ENCODE results near the gene TDRD7. TPM values are rescaled to one million over a fixed set of nuclear protein-coding genes. Genes with fewer than 3 reads are reported as not detected.

TDRD7 gene
- total RNA-seq, 2 experiments from 2014 or later: 13.8 to 14.5 TPM

DNA sequence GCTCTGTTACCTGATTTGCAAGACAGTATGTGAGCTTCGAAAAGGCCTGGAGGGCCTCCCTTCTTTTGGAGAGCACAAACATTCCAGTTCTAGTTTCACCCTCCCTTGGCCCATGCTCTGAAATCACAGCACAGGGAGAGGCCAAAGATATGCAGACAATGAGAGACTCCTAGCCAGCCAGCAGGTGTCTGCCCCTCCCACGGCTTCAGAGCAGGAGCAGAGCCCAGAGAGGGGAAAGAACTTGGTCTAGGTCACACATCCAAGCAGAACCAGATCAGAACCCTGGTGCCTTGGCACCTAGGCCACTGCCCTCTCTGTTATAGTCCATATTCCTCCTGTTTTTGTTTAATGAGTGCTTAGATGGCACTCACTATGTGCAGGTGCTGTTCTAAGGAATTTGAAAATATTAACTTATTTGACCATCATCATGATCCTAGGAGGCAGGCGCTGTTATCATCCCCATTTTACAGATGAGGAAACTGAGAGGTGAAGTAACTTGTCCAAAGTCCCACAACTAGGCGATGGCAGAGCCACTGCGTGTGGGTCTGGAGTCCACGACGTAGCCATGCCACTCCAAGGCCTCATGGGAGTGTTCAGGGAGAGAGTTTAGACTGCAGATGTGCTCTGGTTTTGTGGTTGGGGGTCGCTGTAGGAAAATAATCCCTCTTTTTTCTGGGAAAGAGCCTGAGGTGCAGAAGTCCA lies 116.8 kb downstream of the TDRD7 start:
- Mint-ChIP-seq H3K27ac (no peak overlapping the region), H3K27me3 (peaks cover 10% of the 10 kb centered on the region), H3K36me3 (no peaks in the 10 kb centered on the region), H3K4me3 (no peak overlapping the region), H3K4me1 (no peaks in the 10 kb centered on the region), H3K9me3 (no peaks in the 10 kb centered on the region)
- ATAC-seq (ENCODE audit: low read depth): no peak
- no peak for DNase-seq
- POLR2A ChIA-PET: no interaction called here

DNA sequence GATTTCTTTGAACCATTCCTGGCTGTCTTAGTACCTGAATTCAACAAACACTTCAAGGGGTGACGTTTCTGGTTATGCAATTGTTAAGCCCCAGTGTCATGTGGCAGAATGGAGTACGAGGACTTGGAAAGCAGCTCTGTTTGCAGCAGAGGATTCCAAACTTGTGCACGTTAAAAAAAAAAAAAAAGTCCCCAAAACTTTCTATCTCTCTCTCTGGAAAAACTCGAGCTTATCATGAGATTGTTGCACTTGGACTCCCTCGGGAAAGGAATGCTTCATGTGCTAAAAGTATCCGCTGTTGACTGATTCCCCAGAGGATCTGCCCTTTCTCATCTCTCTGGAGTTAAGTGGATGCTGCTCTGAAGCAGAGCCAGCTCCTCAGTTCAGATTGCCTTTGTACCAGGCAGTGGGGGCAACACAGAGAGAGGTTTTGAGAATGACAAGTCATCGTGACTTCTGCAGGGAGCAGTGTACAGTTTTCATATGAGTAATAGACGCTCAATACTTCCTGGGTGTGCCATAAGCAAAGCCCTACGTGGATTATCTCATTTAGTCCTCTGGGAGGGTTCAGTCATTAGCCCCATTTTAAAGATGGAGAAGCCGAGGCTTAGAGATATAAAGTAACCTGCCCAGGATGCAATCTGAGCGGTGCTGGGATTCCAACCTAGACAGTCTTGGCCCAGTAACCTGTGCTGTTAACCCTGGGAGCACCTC lies 117.6 kb downstream of the TDRD7 start:
- H3K27me3 Mint-ChIP-seq: peaks cover 9% of the 10 kb centered on the region
- POLR2A ChIA-PET: no interaction called here

DNA sequence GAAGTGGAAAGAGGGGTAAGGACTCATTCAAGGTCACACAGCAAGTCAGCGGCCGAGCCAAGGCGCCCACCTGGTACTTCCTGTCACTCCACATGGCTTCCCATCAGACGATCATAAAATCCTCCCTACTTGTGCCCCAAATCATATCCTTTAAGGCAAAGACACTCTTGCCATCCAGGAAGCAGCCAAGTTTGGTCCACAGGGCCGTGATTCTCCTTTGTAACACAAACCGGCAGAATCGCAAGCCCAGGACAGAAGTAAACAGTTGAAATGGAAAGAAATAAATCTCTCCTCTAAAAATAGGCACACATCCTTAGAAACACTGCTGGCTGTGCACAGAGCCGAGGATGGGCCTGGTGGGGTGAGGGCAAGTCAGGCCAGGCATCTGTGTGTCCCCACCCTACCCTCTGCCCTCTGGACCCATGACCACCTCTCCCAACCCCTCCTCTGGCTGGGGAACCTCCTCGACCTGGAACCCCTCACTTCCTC lies 120.0 kb downstream of the TDRD7 start:
- peaks cover 14% of the 10 kb centered on the region for H3K27me3 Mint-ChIP-seq
- no peaks in the 10 kb centered on the region for H3K9me3 Mint-ChIP-seq
- H3K4me3 Mint-ChIP-seq: no peak overlapping the region
- H3K4me1 Mint-ChIP-seq: no peaks in the 10 kb centered on the region
- no peak for ATAC-seq (ENCODE audit: low read depth)
- H3K27ac Mint-ChIP-seq: no peak overlapping the region
- no peaks in the 10 kb centered on the region for H3K36me3 Mint-ChIP-seq
- no peak for DNase-seq
- POLR2A ChIA-PET: no interaction called here

More for the DNA sequence above, 117.6 kb downstream of the TDRD7 start:
- H3K4me3 Mint-ChIP-seq: no peak overlapping the region
- no peaks in the 10 kb centered on the region for H3K9me3 Mint-ChIP-seq
- DNase-seq (no peak), ATAC-seq (ENCODE audit: low read depth) (no peak)
- no peaks in the 10 kb centered on the region for H3K4me1 Mint-ChIP-seq
- no peaks in the 10 kb centered on the region for H3K36me3 Mint-ChIP-seq
- no peak overlapping the region for H3K27ac Mint-ChIP-seq

DNA sequence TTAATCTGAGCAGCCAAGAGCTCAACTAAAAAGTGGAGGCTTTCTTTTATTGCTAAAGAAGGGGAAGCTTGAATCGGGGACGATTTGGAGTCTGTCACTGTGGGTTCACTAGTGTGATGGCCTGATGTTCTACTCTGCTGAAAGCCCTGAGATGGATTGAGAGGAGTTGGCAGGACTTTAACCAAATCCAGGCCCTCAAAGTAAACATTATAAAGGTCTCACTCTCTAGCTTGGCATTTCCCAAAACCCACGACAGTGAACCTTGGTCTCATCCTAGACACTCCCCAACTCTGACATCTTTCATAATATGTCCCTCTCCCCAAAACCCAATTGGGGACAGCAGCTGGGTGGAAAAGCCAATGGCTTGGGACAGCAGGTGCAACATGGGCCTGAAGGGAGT lies 122.3 kb downstream of the TDRD7 start:
- ATAC-seq (ENCODE audit: low read depth) (no peak), DNase-seq (no peak)
- H3K4me3 Mint-ChIP-seq: no peak overlapping the region
- H3K27ac Mint-ChIP-seq: no peak overlapping the region
- peaks cover 31% of the 10 kb centered on the region for H3K27me3 Mint-ChIP-seq
- POLR2A ChIA-PET: no interaction called here
- no peaks in the 10 kb centered on the region for H3K4me1 Mint-ChIP-seq
- H3K36me3 Mint-ChIP-seq: no peaks in the 10 kb centered on the region
- no peaks in the 10 kb centered on the region for H3K9me3 Mint-ChIP-seq

DNA sequence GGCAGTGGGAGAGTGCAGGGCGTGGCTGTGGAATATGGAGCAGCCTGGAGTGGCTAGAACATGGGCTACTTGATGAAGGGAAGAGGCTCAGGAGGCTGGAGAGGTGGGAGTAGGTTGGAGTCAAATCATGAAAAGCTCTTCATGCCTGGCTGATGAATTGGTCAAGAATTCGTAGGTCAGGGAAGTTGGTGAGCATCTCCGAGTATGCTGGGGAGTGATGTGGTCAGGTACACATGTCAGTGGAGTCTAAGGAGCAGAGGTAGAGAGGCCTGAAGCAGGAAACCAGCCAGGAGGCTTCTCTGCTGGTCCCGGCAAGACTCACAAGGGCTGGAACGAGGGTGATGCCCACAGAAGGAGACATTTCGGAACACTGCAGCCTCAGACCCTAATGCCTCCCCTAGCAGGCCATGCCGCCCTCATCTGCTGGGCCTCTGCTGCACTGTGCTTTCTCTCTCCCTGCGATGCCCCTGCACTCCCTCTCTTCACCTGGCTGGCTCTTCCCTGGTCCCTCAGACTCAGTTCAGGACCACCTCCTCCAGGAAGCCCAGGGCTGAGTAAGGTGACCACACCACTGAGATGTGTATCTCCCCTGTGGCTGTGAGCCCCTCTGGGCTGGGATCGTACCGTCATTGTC lies 123.2 kb downstream of the TDRD7 start:
- Mint-ChIP-seq H3K4me3 (no peak overlapping the region), H3K9me3 (no peaks in the 10 kb centered on the region), H3K27me3 (peaks cover 32% of the 10 kb centered on the region), H3K4me1 (no peaks in the 10 kb centered on the region), H3K27ac (no peak overlapping the region), H3K36me3 (no peaks in the 10 kb centered on the region)
- ATAC-seq (ENCODE audit: low read depth): no peak
- no peak for DNase-seq
- POLR2A ChIA-PET: no interaction called here

DNA sequence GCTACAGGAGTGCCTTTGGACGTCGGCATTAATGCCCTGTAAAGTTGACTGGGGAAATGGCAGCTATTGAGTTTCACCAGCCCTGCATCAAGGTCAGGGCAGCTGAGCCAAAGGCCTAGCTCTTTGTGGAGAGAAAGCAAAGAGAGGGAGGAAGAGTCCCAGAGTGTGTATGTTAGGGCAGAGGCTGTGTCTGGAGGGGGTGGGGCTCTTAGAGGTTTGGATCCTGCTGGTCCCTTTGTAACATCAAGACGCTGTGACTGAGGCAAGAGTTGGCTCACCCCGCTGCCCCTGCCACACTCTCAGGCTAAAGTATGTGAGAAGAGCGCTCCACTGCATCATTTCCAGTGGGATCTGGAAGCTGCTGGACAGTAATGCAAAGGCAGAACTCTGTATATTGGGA lies 123.9 kb downstream of the TDRD7 start:
- H3K27ac Mint-ChIP-seq: no peak overlapping the region
- H3K4me3 Mint-ChIP-seq: no peak overlapping the region
- H3K27me3 Mint-ChIP-seq: peaks cover 36% of the 10 kb centered on the region
- POLR2A ChIA-PET: no interaction called here
- no peaks in the 10 kb centered on the region for H3K36me3 Mint-ChIP-seq
- ATAC-seq (ENCODE audit: low read depth): no peak
- no peak for DNase-seq
- H3K4me1 Mint-ChIP-seq: no peaks in the 10 kb centered on the region
- H3K9me3 Mint-ChIP-seq: no peaks in the 10 kb centered on the region

DNA sequence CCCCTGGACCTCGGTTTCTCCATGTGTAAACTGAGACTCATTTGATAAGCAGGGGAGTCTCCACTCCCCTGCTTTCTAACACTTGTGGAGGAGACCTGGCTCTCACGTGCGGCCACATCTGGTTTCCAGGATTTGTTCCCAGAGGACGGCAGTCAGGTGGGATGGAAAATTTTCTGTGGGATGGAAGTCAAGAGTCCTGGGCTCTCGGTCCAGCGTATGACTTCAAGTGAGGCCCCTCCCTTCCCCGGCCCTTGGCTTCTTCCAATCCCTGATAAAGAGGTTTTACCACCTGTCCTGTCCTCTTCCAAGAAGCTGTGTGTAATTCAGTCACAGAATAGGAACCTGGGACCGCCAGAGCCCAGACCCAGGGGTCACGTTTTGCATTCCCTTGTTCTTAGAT lies 124.6 kb downstream of the TDRD7 start:
- Mint-ChIP-seq H3K4me3 (no peak overlapping the region), H3K36me3 (no peaks in the 10 kb centered on the region), H3K4me1 (no peaks in the 10 kb centered on the region), H3K9me3 (no peaks in the 10 kb centered on the region), H3K27ac (no peak overlapping the region), H3K27me3 (peaks cover 36% of the 10 kb centered on the region)
- no peak for DNase-seq
- POLR2A ChIA-PET: no interaction called here
- ATAC-seq (ENCODE audit: low read depth): no peak

DNA sequence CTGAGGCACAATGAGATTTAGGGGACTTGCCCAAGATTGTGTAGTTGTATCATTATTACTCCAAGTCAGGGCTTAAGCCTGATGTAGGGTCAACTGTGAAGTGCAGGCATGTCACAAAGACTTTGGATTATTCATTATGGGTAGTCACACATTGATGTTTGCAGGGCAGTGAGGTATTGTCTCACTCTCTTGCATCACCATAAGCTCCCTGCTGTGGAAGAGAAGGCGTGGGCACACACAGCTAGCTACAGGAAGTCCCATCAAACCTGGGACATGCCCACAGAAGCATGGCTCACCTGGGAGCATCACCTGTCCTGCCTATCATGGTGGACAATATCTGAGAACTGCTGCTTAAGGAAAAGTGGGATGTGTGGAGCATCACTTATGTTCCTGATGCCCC lies 131.7 kb downstream of the TDRD7 start:
- no peak overlapping the region for H3K27ac Mint-ChIP-seq
- no peaks in the 10 kb centered on the region for H3K4me1 Mint-ChIP-seq
- POLR2A ChIA-PET: no interaction called here
- ATAC-seq (ENCODE audit: low read depth) (no peak), DNase-seq (no peak)
- peaks cover 21% of the 10 kb centered on the region for H3K27me3 Mint-ChIP-seq
- H3K9me3 Mint-ChIP-seq: no peaks in the 10 kb centered on the region
- no peak overlapping the region for H3K4me3 Mint-ChIP-seq
- H3K36me3 Mint-ChIP-seq: no peaks in the 10 kb centered on the region

DNA sequence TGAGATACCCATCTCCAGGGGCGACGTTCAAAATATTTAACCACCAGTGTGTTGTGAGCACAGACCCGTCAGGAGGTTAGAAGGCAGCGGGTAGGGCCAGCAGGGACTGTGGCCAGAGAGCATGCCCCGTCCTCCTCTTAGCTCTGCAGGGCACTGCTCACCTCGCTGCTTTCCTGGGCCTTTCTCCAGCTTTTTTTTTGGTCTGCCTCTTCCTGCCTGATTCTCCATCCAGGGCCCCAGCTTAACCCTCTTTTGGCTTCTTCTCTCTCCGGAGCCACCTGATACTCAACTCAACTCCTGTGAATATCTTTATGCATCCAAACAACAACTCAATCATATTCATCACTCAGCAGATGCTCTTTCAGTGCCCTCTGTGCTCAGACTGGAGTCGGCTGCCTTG lies 133.6 kb downstream of the TDRD7 start:
- H3K27ac Mint-ChIP-seq: no peak overlapping the region
- H3K27me3 Mint-ChIP-seq: peaks cover 18% of the 10 kb centered on the region
- H3K4me1 Mint-ChIP-seq: no peaks in the 10 kb centered on the region
- H3K4me3 Mint-ChIP-seq: no peak overlapping the region
- POLR2A ChIA-PET: no interaction called here
- ATAC-seq (ENCODE audit: low read depth): no peak
- DNase-seq: no peak
- H3K9me3 Mint-ChIP-seq: no peaks in the 10 kb centered on the region
- H3K36me3 Mint-ChIP-seq: no peaks in the 10 kb centered on the region

Small RNA genes within 50 kb of the gene (microRNA-seq; reads per million reads assigned to microRNA genes)
- not detected for gene MIR1302-8

Other genes with a start within 250 kb of the TDRD7 start
- gene CCDC180, start 104.4 kb upstream of the TDRD7 start, total RNA-seq: 1 to 10 TPM; 5.8 to 7.8 TPM
- 1 to 10 TPM in 1 of 2 experiments, under 1 TPM in 1; 0.79 to 1.1 TPM for gene TMOD1, start 89.6 kb downstream of the TDRD7 start, total RNA-seq
- 10 to 100 TPM; 17.0 to 19.6 TPM for gene TSTD2, start 221.3 kb downstream of the TDRD7 start, total RNA-seq
- 10 to 100 TPM; 37.3 to 41.3 TPM for gene NCBP1, start 221.7 kb downstream of the TDRD7 start, total RNA-seq

All from activated naive CD8-positive, alpha-beta T cell treated with anti-CD3 and anti-CD28 coated beads, Interleukin-2, amount 10 ng/mL, durations not matched to agents 7 days and 5 days (primary cell).